Mucosa of descending colon (tissue), 3 donors: ENCODE measurements around the gene PA2G4. TPM values are rescaled to one million over a fixed set of nuclear protein-coding genes. Genes with fewer than 3 reads are reported as not detected.
"Not testable (repeated sequence)": the region's sequence is repeated elsewhere in the genome, so short reads cannot be mapped to it uniquely, and the experiment has no call there.

ENCODE experiments used
- ATAC-seq: fragments of 200-7000 bp; cut with Tn5 transposase; one replicate; pipeline ENCODE4 v1.9.1; 2020; ENCODE audit warnings: mild to moderate bottlenecking, moderate library complexity
- DNase-seq, 3 donors: peaks; one replicate each; pipeline ENCODE4 v3.0.0-alpha.2; 2020
- H3K36me3 ChIP-seq: fragments of 200-600 bp; one replicate; pipeline ENCODE4 v1.8.0; 2021; ENCODE audit warnings: low read depth, mild to moderate bottlenecking
- H3K4me1 ChIP-seq: fragments of 200-600 bp; one replicate; pipeline ENCODE4 v1.8.0; 2021; ENCODE audit warnings: low read depth, mild to moderate bottlenecking
- H3K4me3 ChIP-seq: fragments of 200-600 bp; one replicate; pipeline ENCODE4 v1.8.0; 2021; ENCODE audit warnings: mild to moderate bottlenecking
- H3K9me3 ChIP-seq: fragments of 200-600 bp; one replicate; pipeline ENCODE4 v1.8.0; 2021; ENCODE audit warnings: mild to moderate bottlenecking
- intact Hi-C, 2 donors: fragments of 100-400 bp; cut with DNase I in 1 of 2; cut with micrococcal nuclease in 1 of 2; formaldehyde crosslinking; loops; one replicate each; pipeline versions ENCODE4 v1.11.0 to v1.11.1; 2022; cut with DNase I, micrococcal nuclease
- total RNA-seq, 3 donors: library from RNA; stranded (reverse); fragmentation: NEBNext Ultra II Directional in 2 of 3; extraction: Animal tissue kit (Norgen Biotek cat#: 25700) in 2 of 3; gene quantifications; one replicate each; pipeline versions ENCODE4 v1.2.1 to v1.2.4, GENCODE V29; 2021 to 2023
- TF ChIP-seq, protein P1 (sequence below): fragments of 200-600 bp; IDR thresholded peaks from one replicate; pipeline ENCODE4 v1.8.0; 2022; ENCODE audit warnings: antibody characterized with exemption, mild to moderate bottlenecking
- donor health status: DM: no; HTN: no; CAD: no; lungs with moderate emphysema.
- donor health status: DM: no; HTN: no; CAD: no.
- donor health status: DM: no; HTN: yes; CAD: no.

Gene PA2G4
- total RNA-seq, 3 donors from 2014 or later, result 61.7 to 94.9 (median 90.3) TPM

DNA sequence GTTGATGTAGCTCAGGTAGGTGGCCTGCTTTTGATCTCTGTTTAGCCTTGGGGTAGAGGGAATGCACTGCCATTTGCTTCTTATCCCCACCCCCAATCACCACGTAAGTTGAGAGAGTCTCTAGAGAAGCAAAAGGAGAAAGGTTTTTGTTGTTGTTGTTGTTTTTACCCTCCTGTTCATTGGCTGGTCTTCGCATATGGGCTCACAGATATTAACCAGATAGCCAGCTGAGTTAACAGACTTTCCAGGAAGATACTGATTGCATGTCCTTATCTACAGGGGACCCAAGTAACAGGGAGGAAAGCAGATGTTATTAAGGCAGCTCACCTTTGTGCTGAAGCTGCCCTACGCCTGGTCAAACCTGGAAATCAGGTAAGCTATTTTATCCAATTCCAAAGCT, 2.9 kb downstream of the PA2G4 start:
- H3K9me3 ChIP-seq, result no peaks in the 10 kb centered on the region
- intact Hi-C loops, result no loop called here
- TF ChIP-seq, protein P1, sequence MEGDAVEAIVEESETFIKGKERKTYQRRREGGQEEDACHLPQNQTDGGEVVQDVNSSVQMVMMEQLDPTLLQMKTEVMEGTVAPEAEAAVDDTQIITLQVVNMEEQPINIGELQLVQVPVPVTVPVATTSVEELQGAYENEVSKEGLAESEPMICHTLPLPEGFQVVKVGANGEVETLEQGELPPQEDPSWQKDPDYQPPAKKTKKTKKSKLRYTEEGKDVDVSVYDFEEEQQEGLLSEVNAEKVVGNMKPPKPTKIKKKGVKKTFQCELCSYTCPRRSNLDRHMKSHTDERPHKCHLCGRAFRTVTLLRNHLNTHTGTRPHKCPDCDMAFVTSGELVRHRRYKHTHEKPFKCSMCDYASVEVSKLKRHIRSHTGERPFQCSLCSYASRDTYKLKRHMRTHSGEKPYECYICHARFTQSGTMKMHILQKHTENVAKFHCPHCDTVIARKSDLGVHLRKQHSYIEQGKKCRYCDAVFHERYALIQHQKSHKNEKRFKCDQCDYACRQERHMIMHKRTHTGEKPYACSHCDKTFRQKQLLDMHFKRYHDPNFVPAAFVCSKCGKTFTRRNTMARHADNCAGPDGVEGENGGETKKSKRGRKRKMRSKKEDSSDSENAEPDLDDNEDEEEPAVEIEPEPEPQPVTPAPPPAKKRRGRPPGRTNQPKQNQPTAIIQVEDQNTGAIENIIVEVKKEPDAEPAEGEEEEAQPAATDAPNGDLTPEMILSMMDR, result no peak
- H3K4me3 ChIP-seq, result no peak overlapping the region
- no peak for DNase-seq
- peaks cover 21% of the 10 kb centered on the region for H3K4me1 ChIP-seq
- no peak for ATAC-seq
- peaks cover 8% of the 10 kb centered on the region for H3K36me3 ChIP-seq

DNA sequence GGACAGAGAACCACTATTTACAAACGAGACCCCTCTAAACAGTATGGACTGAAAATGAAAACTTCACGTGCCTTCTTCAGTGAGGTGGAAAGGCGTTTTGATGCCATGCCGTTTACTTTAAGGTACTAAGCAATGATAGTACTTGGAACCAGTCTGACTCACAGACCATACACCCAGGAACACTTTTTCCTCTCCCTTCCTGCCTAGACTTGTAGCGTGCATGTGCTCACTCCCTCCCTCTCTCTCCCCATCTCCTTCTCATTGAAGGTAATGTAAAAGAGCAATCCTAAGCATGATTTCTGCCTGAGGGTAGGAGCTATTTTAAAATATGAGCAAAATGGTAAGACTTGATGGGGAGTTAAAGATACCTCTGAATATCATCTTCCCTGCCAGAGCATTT, 6.2 kb downstream of the PA2G4 start:
- H3K4me3 ChIP-seq, result no peak overlapping the region
- DNase-seq (no peak), ATAC-seq (no peak)
- intact Hi-C loops, result no loop called here
- H3K4me1 ChIP-seq, result peaks cover 8% of the 10 kb centered on the region
- peaks cover 8% of the 10 kb centered on the region for H3K36me3 ChIP-seq
- H3K9me3 ChIP-seq, result no peaks in the 10 kb centered on the region
- TF ChIP-seq, protein P1, result no peak

DNA sequence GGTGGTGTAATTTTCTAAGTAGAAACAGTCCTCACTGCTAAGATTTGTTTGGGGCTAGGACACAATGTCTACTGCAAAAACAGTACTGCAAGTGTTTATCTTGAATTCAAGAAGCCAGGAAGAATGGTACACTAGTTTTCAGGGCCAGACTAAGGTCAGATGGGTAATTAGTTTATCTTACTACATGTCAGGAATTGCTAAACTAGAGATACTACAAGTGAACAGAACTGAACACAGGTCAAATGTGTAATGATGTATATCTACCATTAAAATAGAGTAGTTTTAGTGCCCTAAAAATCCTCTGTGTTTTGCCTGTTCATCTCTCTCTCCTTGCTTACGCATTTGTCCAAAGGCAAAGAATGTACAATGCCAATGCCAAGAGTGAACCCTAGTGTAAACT, 9.7 kb downstream of the PA2G4 start:
- peaks cover 12% of the 10 kb centered on the region for H3K36me3 ChIP-seq
- peaks cover 5% of the 10 kb centered on the region for H3K4me1 ChIP-seq
- intact Hi-C loops, result no loop called here
- DNase-seq, result no peak
- TF ChIP-seq, protein P1, result no peak
- no peak for ATAC-seq
- no peak overlapping the region for H3K4me3 ChIP-seq
- no peaks in the 10 kb centered on the region for H3K9me3 ChIP-seq

DNA sequence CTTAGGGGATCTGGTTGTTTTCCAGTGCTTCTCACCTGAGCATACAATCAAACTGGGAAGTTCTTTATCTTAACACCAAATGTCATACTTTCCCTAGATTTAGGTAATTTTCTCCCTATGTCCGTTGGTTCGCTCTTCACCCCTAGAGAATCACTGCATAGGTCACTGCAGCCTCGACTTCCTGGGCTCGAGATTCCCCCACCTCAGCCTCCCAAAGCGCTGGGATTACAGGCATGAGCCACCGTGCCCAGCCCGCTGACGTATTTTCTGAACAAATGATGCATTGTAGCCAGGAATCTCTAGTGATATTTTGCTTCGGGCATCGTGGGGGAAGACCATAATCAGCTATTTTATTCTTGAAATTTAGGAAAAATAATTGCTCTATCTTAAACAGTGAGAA, 11.0 kb downstream of the PA2G4 start:
- Histone ChIP-seq H3K4me3 (no peak overlapping the region), H3K36me3 (peaks cover 10% of the 10 kb centered on the region), H3K9me3 (no peaks in the 10 kb centered on the region), H3K4me1 (peaks cover 16% of the 10 kb centered on the region)
- TF ChIP-seq, protein P1, result no peak
- DNase-seq (peak in 1 of 3 donors; percentile 47), ATAC-seq (no peak)
- intact Hi-C loops, result no loop called here

DNA sequence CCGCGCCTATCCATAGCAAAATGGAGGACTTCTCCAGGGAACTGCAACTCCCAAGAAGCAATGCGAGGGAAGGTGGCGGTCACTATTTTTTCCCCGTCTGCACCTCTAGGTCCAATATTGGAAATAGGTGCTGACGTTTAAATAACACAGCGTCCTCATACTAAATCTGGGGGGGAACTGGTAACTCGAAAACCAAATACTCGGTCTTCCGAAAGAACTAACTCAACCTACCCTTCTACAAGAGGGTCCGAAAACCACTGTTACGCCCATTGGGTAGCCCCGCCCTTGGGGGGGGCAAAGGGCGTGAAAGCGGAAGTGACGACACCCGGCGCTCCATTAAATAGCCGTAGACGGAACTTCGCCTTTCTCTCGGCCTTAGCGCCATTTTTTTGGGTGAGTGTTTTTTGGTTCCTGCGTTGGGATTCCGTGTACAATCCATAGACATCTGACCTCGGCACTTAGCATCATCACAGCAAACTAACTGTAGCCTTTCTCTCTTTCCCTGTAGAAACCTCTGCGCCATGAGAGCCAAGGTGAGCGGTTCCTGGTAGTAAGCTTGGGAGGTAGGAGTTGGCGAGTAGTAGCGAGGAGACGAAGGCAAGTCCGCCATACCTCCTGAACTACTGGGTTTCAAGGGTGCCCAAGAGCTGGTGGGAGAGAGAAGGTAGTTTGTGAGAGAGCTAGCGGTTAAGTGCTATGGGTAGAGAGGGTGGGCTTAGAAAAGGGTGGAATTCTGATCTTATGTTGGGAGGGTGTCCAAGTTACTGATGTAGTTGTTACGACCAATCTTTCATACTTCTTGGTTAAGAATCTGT, 12.1 kb downstream of the PA2G4 start, which contains the start of gene RPL41:
TSS of gene RPL41 (plus strand) at position 367 of the 815 bp plus-strand sequence.
- DNase-seq, result peak; percentile 96 to 99 (median 96)
- intact Hi-C loops, result no loop called here
- TF ChIP-seq, protein P1, result no peak
- Histone ChIP-seq H3K36me3 (peaks cover 4% of the 10 kb centered on the region), H3K9me3 (no peaks in the 10 kb centered on the region), H3K4me3 (peak within 1 kb of the TSS; percentile 35), H3K4me1 (peaks cover 16% of the 10 kb centered on the region)
- peak; percentile 74 for ATAC-seq

DNA sequence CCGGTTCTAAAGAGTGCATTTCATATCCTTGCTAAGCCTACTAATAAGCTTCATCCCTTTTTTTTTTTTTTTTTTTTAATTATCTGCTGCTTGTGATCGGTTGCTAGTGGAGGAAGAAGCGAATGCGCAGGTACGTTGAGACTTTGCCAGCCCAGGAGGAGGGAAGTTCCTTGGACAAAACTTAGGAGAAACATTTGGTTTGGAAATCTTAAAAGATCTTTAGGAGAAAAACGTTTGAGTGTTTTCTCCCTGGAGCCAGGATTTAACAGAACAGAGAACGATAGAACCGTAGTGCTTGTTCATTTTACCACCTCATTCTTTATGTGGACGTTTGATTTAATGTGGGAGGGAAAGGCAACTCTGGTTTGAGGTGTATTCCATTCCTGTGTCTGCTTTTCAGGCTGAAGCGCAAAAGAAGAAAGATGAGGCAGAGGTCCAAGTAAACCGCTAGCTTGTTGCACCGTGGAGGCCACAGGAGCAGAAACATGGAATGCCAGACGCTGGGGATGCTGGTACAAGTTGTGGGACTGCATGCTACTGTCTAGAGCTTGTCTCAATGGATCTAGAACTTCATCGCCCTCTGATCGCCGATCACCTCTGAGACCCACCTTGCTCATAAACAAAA, 12.8 kb downstream of the PA2G4 start:
- intact Hi-C loops, ATAC-seq, DNase-seq, H3K9me3 ChIP-seq, H3K36me3 ChIP-seq: not testable (repeated sequence)
- Histone ChIP-seq H3K4me3 (peak overlapping the region; percentile 35), H3K4me1 (peaks cover 16% of the 10 kb centered on the region)
